HG03196 (cell line): ENCODE results near the gene GALNS.
"Not testable (repeated sequence)": the region's sequence is repeated elsewhere in the genome, so short reads cannot be mapped to it uniquely, and the experiment has no call there.

Experiments
- ATAC-seq: cut with Tn5 transposase; IDR thresholded peaks from one replicate; pipeline ENCODE4 v1.9.1; 2021; ENCODE audit not compliant: unreplicated experiment

The GALNS gene

GRCh38 chr16:88889702-88890352, 33.1 kb upstream of the GALNS start:
- ATAC-seq: not testable (repeated sequence)

- ATAC-seq: no peak
These were observed 32.0 kb upstream of the GALNS start for GRCh38 chr16:88888461-88889387.

GRCh38 chr16:88888057-88888456, 31.3 kb upstream of the GALNS start:
- no peak for ATAC-seq

GRCh38 chr16:88886845-88887521, 30.2 kb upstream of the GALNS start:
- ATAC-seq: no peak

- ATAC-seq: no peak
These were observed 29.7 kb upstream of the GALNS start for GRCh38 chr16:88886420-88886844.

GRCh38 chr16:88885693-88886280, 29.0 kb upstream of the GALNS start:
- ATAC-seq: no peak

- ATAC-seq: no peak
These were observed 28.0 kb upstream of the GALNS start for GRCh38 chr16:88884569-88885271.

GRCh38 chr16:88883946-88884345, 27.2 kb upstream of the GALNS start:
- no peak for ATAC-seq

- no peak for ATAC-seq
These were observed 26.6 kb upstream of the GALNS start for GRCh38 chr16:88883117-88883895.

- no peak for ATAC-seq
These were observed 25.7 kb upstream of the GALNS start for GRCh38 chr16:88882358-88883030.

GRCh38 chr16:88881675-88882357, 25.1 kb upstream of the GALNS start:
- no peak for ATAC-seq

GRCh38 chr16:88881007-88881615, 24.4 kb upstream of the GALNS start:
- ATAC-seq: no peak

GRCh38 chr16:88880226-88881006, 23.7 kb upstream of the GALNS start:
- no peak for ATAC-seq

GRCh38 chr16:88879788-88880055, 23.0 kb upstream of the GALNS start:
- no peak for ATAC-seq

GRCh38 chr16:88878967-88879787, 22.4 kb upstream of the GALNS start:
- ATAC-seq: no peak

GRCh38 chr16:88878356-88878755, 21.6 kb upstream of the GALNS start:
- ATAC-seq: no peak
